Neural progenitor cell (in vitro differentiated cells): ENCODE measurements around the gene FKBP3.

ENCODE experiments used
- CTCF ChIP-seq: fragments of 200-600 bp; sonication (generic); IDR thresholded peaks from 2 replicates; pipeline ENCODE4 v1.5.1; 2017; ENCODE audit warnings: antibody characterized with exemption, mild to moderate bottlenecking
- EZH2 ChIP-seq: fragments of 200-600 bp; sonication (generic); IDR thresholded peaks from 2 replicates; pipeline ENCODE4 v1.6.1; 2017; ENCODE audit warnings: antibody characterized with exemption, mild to moderate bottlenecking, moderate library complexity
- EZH2phosphoT487 ChIP-seq: fragments of 200-600 bp; sonication (generic); IDR thresholded peaks from 2 replicates; pipeline ENCODE4 v1.6.1; 2017; ENCODE audit warnings: antibody characterized with exemption

DNA sequence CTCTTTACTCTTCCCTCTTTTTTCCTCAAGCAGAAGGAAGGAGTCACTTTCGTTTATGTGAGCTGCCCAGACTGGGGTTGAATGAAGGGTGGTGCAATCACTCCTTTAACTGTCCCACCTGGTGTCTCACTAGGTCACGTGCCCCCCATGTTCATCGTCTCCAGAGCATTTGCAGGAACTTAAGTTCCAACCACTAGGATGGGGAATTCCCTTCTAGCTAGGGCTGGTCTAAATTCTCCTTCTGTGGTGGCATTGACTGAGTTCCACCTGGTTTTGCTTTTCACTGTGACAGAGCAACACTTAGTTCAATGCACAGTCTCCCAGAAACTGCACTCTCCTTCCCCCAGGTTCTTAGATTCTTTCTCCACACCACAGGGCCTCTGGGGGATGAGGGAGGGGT, 10.9 kb upstream of the FKBP3 start:
- TF ChIP-seq CTCF = no peak
- no peak for TF ChIP-seq EZH2
- TF ChIP-seq EZH2phosphoT487 = no peak
